NCI-H1436 (cell line): ENCODE results near the gene GPATCH2L.

Experiments
- DNase-seq: peaks from one replicate; lab custom pipeline; 2025; lab: John Stamatoyannopoulos, UW

GPATCH2L gene

GRCh38 chr14:76196980-76197695 lies 45.4 kb downstream of the GPATCH2L start:
- DNase-seq = no peak

GRCh38 chr14:76201162-76201561 lies 49.4 kb downstream of the GPATCH2L start:
- DNase-seq = no peak

GRCh38 chr14:76203086-76204001 lies 51.6 kb downstream of the GPATCH2L start:
- no peak for DNase-seq

GRCh38 chr14:76204461-76205230 lies 52.9 kb downstream of the GPATCH2L start:
- no peak for DNase-seq

- DNase-seq = no peak
These were observed 54.0 kb downstream of the GPATCH2L start for GRCh38 chr14:76205708-76206107.

- DNase-seq = no peak
These were observed 56.6 kb downstream of the GPATCH2L start for GRCh38 chr14:76208340-76208739.

GRCh38 chr14:76212242-76212641 lies 60.5 kb downstream of the GPATCH2L start:
- DNase-seq = no peak

- no peak for DNase-seq
These were observed 65.5 kb downstream of the GPATCH2L start for GRCh38 chr14:76217179-76217578.

GRCh38 chr14:76218662-76219061 lies 66.9 kb downstream of the GPATCH2L start:
- DNase-seq = no peak

- DNase-seq = no peak
These were observed 68.2 kb downstream of the GPATCH2L start for GRCh38 chr14:76219873-76220272.

GRCh38 chr14:76227450-76228050 lies 75.8 kb downstream of the GPATCH2L start:
- DNase-seq = no peak

GRCh38 chr14:76228138-76228537 lies 76.4 kb downstream of the GPATCH2L start:
- DNase-seq = no peak

- no peak for DNase-seq
These were observed 81.1 kb downstream of the GPATCH2L start for GRCh38 chr14:76232800-76233199.

- DNase-seq = no peak
These were observed 83.9 kb downstream of the GPATCH2L start for GRCh38 chr14:76235628-76236027.

GRCh38 chr14:76236172-76237130 lies 84.7 kb downstream of the GPATCH2L start:
- no peak for DNase-seq

- no peak for DNase-seq
These were observed 85.7 kb downstream of the GPATCH2L start for GRCh38 chr14:76237349-76237990.

GRCh38 chr14:76245097-76245496 lies 93.4 kb downstream of the GPATCH2L start:
- no peak for DNase-seq

GRCh38 chr14:76250302-76250701 lies 98.6 kb downstream of the GPATCH2L start:
- DNase-seq = no peak

GRCh38 chr14:76252471-76252870 lies 100.7 kb downstream of the GPATCH2L start:
- DNase-seq = no peak

- DNase-seq = no peak
These were observed 101.4 kb downstream of the GPATCH2L start for GRCh38 chr14:76253111-76253510.
